GM19099 (cell line): Measurements from ENCODE around the gene CAPN10.
A peak's percentile ranks its signal among the peaks of the same experiment; 100 is the strongest.

ENCODE experiments used
- POLR2A ChIP-seq: IDR thresholded peaks from 3 replicates; pipeline ENCODE4 v1.6.1; 2011; ENCODE audit warnings: low read depth; ENCODE audit not compliant: insufficient read length; ENCODE audit errors: extremely low read depth

CAPN10 gene

GRCh38 chr2:240560480-240561324, 25.8 kb upstream of the CAPN10 start:
- TF ChIP-seq POLR2A, result peak; percentile 95

GRCh38 chr2:240561325-240561971, 25.1 kb upstream of the CAPN10 start:
- TF ChIP-seq POLR2A, result no peak

- no peak for TF ChIP-seq POLR2A
These were observed 22.5 kb upstream of the CAPN10 start for GRCh38 chr2:240563951-240564560.

GRCh38 chr2:240564561-240565332, 21.8 kb upstream of the CAPN10 start:
- peak; percentile 16 for TF ChIP-seq POLR2A

- TF ChIP-seq POLR2A, result peak; percentile 64
These were observed 21.0 kb upstream of the CAPN10 start for GRCh38 chr2:240565333-240566202.

GRCh38 chr2:240566203-240567136, 20.1 kb upstream of the CAPN10 start:
- TF ChIP-seq POLR2A, result peak; percentile 53

GRCh38 chr2:240567137-240567871, 19.2 kb upstream of the CAPN10 start:
- no peak for TF ChIP-seq POLR2A

- no peak for TF ChIP-seq POLR2A
These were observed 18.5 kb upstream of the CAPN10 start, which contains the start of gene RNPEPL1 for GRCh38 chr2:240567872-240568677. RNPEPL1 (plus strand) TSS chr2:240568484; CDS start chr2:240568587, 103 bp downstream.

- peak; percentile 40 for TF ChIP-seq POLR2A
These were observed 17.6 kb upstream of the CAPN10 start for GRCh38 chr2:240568678-240569522.

GRCh38 chr2:240569523-240569997, 17.0 kb upstream of the CAPN10 start:
- TF ChIP-seq POLR2A, result no peak
